Peyer's patch (tissue), 4 donors: ENCODE measurements around the gene ARHGEF39. TPM values are rescaled to one million over a fixed set of nuclear protein-coding genes. Genes with fewer than 3 reads are reported as not detected.
A peak's percentile ranks its signal among the peaks of the same experiment; 100 is the strongest.

Source experiments
- DNase-seq, 3 donors: peaks; one replicate each; pipeline ENCODE4 v3.0.0-alpha.2; 2017 to 2019
- H3K27ac ChIP-seq, 4 donors: fragments of 200-600 bp; sonication (generic); one replicate each; pipeline ENCODE4 v1.5.1; 2016 to 2019
- H3K27me3 ChIP-seq, 2 donors: fragments of 200-600 bp; sonication (generic); one replicate each; pipeline ENCODE4 v1.5.1; 2019
- H3K36me3 ChIP-seq, 3 donors: fragments of 200-600 bp; sonication (generic); one replicate each; pipeline ENCODE4 v1.5.1; 2016 to 2019
- H3K4me1 ChIP-seq, 4 donors: fragments of 200-600 bp; sonication (generic); one replicate each; pipeline ENCODE4 v1.5.1; 2016 to 2019
- H3K4me3 ChIP-seq, 4 donors: fragments of 200-600 bp; sonication (generic); 1 replicate in 3 of 4; 2 replicates in 1 of 4; pipeline ENCODE4 v1.5.1; 2016 to 2019; ENCODE audit warnings: mild to moderate bottlenecking in 1 of 4
- H3K9me3 ChIP-seq, 4 donors: fragments of 200-600 bp; sonication (generic); one replicate each; pipeline ENCODE4 v1.5.1; 2016 to 2019; ENCODE audit warnings: mild to moderate bottlenecking in 1 of 4
- POLR2A ChIP-seq, 2 donors: fragments of 450-650 bp; IDR thresholded peaks; one replicate each; pipeline ENCODE4 v1.5.1; 2017; ENCODE audit warnings: antibody characterized with exemption in 2 of 2, mild to moderate bottlenecking in 2 of 2, moderate library complexity in 2 of 2
- total RNA-seq, 4 donors: library from RNA; depleted of rRNA; stranded (reverse); fragments of >200 nt; gene quantifications; one replicate each; pipeline ENCODE4 v1.1.0, GENCODE V29; 2016
- TF ChIP-seq, protein P1 (sequence below), 6 experiments: fragments of 450-650 bp in 4 of 6; fragments of 200-600 bp in 2 of 6; sonication (generic) in 1 of 6; IDR thresholded peaks; one replicate each; pipeline ENCODE4 v1.5.1; 2017 to 2019; ENCODE audit warnings: antibody characterized with exemption in 6 of 6, mild to moderate bottlenecking in 3 of 6, moderate library complexity in 1 of 6

Gene ARHGEF39
- total RNA-seq, 4 donors from 2014 or later, result 1.9 to 19.8 (median 4.8) TPM

- Histone ChIP-seq H3K4me1 (peaks cover 0 to 23% (median 0%) of the 10 kb centered on the region in 4 donors), H3K36me3 (no peaks in the 10 kb centered on the region), H3K27me3 (no peaks in the 10 kb centered on the region), H3K27ac (peak overlapping the region; percentile 75 to 89 (median 80)), H3K4me3 (peak overlapping the region; percentile 51 to 69 (median 68)), H3K9me3 (no peaks in the 10 kb centered on the region)
- TF ChIP-seq, protein P1, sequence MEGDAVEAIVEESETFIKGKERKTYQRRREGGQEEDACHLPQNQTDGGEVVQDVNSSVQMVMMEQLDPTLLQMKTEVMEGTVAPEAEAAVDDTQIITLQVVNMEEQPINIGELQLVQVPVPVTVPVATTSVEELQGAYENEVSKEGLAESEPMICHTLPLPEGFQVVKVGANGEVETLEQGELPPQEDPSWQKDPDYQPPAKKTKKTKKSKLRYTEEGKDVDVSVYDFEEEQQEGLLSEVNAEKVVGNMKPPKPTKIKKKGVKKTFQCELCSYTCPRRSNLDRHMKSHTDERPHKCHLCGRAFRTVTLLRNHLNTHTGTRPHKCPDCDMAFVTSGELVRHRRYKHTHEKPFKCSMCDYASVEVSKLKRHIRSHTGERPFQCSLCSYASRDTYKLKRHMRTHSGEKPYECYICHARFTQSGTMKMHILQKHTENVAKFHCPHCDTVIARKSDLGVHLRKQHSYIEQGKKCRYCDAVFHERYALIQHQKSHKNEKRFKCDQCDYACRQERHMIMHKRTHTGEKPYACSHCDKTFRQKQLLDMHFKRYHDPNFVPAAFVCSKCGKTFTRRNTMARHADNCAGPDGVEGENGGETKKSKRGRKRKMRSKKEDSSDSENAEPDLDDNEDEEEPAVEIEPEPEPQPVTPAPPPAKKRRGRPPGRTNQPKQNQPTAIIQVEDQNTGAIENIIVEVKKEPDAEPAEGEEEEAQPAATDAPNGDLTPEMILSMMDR (IDR thresholded peaks at IDR 0.05), result no peak
- TF ChIP-seq POLR2A (IDR thresholded peaks at IDR 0.05), result no peak
- peak; percentile 51 to 76 (median 73) for DNase-seq
Observed at GRCh38 chr9:35690614-35691333, 25.8 kb upstream of the ARHGEF39 start.

DNA sequence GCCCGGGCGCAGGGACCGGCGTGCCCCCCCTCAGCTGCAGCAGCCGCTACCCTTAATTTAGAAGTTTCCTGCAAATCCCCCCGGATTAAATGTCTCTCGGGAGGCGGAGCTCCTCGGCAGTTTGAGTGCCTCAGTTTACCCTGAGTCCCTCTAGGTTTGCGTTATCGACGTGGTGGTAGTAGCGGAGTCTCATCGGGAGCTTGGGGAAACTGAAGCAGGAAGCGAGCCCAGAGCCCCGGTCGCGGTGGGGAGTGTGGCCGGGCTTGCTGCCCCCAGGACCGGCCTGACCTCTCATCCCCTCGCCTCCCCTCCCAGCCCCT lies 25.3 kb upstream of the ARHGEF39 start:
- H3K4me3 ChIP-seq, result peak overlapping the region; percentile 51 to 69 (median 68)
- DNase-seq, result no peak
- H3K9me3 ChIP-seq, result no peaks in the 10 kb centered on the region
- TF ChIP-seq, protein P1 (IDR thresholded peaks at IDR 0.05), result no peak
- TF ChIP-seq POLR2A (IDR thresholded peaks at IDR 0.05), result no peak
- peak overlapping the region; percentile 75 to 89 (median 80) for H3K27ac ChIP-seq
- peaks cover 0 to 23% (median 0%) of the 10 kb centered on the region in 4 donors for H3K4me1 ChIP-seq
- H3K27me3 ChIP-seq, result no peaks in the 10 kb centered on the region
- H3K36me3 ChIP-seq, result peaks cover 0 to 3% (median 0%) of the 10 kb centered on the region in 3 donors

DNA sequence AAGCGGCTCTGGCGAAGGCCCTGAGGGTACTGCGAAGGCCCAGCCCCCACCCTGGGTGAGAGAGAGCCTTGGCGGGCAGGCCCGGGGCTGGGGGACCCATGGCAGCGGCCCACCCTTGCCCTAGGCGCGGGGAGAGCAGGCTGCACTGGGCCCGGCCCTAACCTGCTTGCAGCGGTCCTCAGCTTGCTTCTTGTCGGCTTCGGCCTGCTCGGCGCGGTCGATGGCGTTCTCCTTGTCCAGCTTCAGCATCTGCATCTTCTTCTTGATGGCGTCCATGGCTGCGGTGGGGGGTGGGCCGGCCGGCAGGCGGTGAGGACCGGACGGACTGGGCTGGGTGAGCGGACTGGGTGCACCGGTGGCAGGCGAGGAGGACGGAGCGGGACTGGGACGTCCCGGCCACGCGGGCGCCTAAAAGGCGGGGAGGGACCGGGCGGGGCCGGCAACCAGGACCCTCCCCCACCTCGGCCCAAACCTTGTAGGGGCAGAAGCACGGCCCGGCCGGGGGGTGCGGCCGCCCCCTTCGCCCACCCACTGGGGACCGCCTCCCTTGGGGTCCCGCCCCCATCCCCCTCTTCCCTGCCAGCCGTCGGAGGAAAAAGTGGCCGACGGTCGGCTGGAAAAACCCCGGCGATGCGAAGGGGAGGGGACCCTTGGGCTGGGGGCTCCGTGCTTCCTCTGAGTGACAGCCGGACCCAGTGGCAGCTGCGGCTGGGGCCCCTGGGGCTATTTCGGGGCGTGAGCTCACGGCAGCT lies 24.7 kb upstream of the ARHGEF39 start, which contains the start of gene TPM2:
TPM2 (minus strand) TSS at position 384 of the 752 bp plus-strand sequence; CDS start at position 276, 108 bp downstream.
- DNase-seq, result peak in 1 of 3 donors; percentile 59
- no peaks in the 10 kb centered on the region for H3K27me3 ChIP-seq
- H3K4me1 ChIP-seq, result peaks cover 0 to 23% (median 0%) of the 10 kb centered on the region in 4 donors
- TF ChIP-seq, protein P1 (IDR thresholded peaks at IDR 0.05), result no peak
- TF ChIP-seq POLR2A (IDR thresholded peaks at IDR 0.05), result no peak
- peak within 1 kb of the TSS; percentile 51 to 69 (median 68) for H3K4me3 ChIP-seq
- H3K27ac ChIP-seq, result peak within 1 kb of the TSS; percentile 75 to 89 (median 80)
- H3K9me3 ChIP-seq, result no peaks in the 10 kb centered on the region
- peaks cover 0 to 8% (median 0%) of the 10 kb centered on the region in 3 donors for H3K36me3 ChIP-seq

DNA sequence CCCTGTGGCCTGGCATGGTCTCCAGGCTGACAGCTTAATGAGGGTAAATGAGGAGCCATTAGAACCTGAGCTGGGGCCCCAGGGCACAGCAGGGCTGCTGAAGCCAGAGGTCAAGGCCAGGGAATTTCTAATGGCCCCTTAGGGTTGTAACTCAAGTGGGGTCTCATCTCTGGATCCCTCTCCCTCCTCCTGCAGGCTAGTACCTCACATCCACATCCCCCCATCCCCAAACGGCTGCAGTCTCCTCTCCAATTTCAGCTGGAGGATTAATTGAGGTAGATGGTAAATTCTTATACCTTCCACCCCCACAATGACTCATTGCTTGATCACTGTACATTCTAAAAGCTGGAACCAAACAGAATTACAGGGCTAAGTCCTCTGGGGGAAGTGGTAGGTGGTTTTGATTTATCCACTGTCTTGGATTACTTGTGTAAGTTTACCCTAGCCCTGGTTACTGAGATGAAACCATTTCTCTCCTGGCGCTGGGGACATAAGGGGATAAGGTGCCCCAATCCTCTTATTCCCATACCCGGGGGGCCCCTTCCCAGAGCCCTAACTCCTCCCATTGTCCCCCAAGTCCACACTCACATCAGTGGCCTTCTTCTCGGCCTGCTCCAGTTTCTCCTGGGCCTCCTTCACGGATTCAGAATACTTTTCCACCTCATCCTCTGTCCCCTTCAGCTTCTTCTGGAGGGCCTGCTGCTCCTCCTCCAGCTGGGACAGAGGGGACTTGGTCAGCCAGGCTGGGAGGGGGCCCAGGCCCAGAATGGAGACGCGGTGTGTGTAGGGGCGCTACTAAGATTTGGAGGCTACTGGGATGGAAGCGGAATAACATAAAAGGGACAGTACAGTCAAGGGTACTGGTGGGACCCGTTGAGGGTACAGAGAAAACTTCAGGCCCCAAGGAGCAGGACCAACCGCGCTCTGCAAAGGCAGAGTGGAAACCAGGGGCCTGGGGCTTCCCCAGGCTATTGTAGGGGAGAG lies 23.9 kb upstream of the ARHGEF39 start:
- no peaks in the 10 kb centered on the region for H3K27me3 ChIP-seq
- no peak for DNase-seq
- H3K4me3 ChIP-seq, result peak overlapping the region; percentile 51 to 69 (median 68)
- H3K4me1 ChIP-seq, result peaks cover 0 to 23% (median 0%) of the 10 kb centered on the region in 4 donors
- H3K36me3 ChIP-seq, result peaks cover 0 to 8% (median 0%) of the 10 kb centered on the region in 3 donors
- H3K27ac ChIP-seq, result peak overlapping the region; percentile 75 to 89 (median 80)
- TF ChIP-seq, protein P1 (IDR thresholded peaks at IDR 0.05), result no peak
- TF ChIP-seq POLR2A (IDR thresholded peaks at IDR 0.05), result no peak
- no peaks in the 10 kb centered on the region for H3K9me3 ChIP-seq
